Body of pancreas (tissue), 4 donors: ENCODE data around the gene FAS.

Source experiments
- CTCF ChIP-seq, 7 experiments: fragments of 450-650 bp in 4 of 7; fragments of 200-600 bp in 3 of 7; sonication (generic) in 3 of 7; IDR thresholded peaks; one replicate each; pipeline ENCODE4 v1.5.1; 2016 to 2019; ENCODE audit warnings: antibody characterized with exemption in 7 of 7
- POLR2A ChIP-seq, 3 donors: fragments of 450-650 bp; IDR thresholded peaks; one replicate each; pipeline ENCODE4 v1.6.1; 2016; ENCODE audit warnings: antibody characterized with exemption in 3 of 3, mild to moderate bottlenecking in 2 of 3

- TF ChIP-seq CTCF (IDR thresholded peaks at IDR 0.05), result no peak
- no peak for TF ChIP-seq POLR2A (IDR thresholded peaks at IDR 0.05)
Measured at GRCh38 chr10:88943778-88944177, 46.8 kb upstream of the FAS start.
